HG02970 (cell line): ENCODE data around the gene MCRIP2.
A peak's percentile ranks its signal among the peaks of the same experiment; 100 is the strongest.

ENCODE experiments used
- ATAC-seq: cut with Tn5 transposase; IDR thresholded peaks from one replicate; pipeline ENCODE4 v1.9.1; 2021; ENCODE audit warnings: mild to moderate bottlenecking, moderate library complexity, moderate number of reproducible peaks; ENCODE audit not compliant: unreplicated experiment, low FRiP score

The MCRIP2 gene

DNA sequence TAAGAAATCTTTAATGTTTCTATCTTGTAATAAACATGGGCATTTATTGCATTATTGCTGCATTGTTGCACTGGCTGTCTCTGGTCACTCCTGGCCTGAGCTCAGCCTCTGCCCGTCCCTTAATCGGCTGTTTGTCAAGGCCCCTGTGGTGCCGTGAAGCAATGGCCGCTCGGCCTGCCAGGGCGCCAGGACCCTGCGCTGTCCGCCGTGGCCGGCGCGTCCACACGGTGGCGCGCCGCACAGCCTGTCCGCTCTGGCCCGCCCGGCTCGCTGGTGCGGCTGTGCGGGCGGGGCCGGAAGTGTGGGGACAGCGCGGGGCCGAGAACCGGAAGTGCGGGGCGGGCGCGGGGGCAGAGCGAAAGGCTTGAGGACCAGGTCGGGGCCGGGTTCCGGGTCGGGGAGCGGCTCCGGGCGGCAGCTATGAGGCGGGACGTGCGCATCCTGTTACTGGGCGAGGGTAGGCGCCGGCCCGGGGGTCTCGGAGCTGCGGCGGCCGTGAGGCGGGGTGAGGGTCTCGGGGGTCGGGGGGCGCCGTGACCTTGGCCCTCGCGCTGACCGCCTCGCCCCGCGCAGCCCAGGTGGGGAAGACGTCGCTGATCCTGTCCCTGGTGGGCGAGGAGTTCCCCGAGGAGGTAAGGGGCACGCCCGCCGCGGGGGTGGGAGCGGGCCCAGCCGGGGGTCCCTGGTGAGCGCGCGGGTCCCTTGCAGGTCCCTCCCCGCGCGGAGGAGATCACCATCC is 26.3 kb downstream of the MCRIP2 start, which contains the start of gene RHOT2:
TSS of gene RHOT2 (plus strand) at position 353 of the 739 bp plus-strand sequence. CDS start at position 421, 68 bp downstream.
- peak; percentile 87 for ATAC-seq

DNA sequence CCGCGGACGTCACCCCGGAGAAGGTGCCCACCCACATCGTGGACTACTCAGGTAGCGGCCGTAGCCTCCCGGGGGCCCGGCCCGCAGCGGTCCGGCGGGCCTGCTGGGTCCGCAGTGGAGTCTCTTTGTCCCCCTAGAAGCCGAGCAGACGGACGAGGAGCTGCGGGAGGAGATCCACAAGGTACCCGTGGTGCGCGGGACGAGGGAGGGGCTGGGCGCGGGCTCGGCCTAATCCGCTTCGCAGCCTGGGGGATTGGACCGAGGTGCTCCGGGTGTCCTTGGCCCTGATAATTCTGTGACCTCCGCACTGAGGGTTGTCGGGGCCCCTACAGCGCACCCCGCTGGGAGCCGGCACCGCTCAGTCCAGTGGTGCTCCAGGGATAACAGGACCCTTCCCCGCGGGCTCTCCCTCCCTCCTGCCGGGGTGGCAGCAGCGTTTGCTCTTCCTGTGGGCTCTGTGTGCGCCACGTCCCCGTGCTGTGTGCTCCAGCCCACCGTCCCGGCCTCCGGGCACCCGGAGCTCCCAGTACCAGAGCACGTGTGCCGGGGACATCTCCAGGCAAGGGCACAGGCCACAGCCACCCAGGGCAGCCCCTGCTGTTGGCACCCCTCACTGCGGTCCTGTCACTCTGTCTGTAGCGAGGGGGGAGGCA is 27.0 kb downstream of the MCRIP2 start:
- no peak for ATAC-seq

DNA sequence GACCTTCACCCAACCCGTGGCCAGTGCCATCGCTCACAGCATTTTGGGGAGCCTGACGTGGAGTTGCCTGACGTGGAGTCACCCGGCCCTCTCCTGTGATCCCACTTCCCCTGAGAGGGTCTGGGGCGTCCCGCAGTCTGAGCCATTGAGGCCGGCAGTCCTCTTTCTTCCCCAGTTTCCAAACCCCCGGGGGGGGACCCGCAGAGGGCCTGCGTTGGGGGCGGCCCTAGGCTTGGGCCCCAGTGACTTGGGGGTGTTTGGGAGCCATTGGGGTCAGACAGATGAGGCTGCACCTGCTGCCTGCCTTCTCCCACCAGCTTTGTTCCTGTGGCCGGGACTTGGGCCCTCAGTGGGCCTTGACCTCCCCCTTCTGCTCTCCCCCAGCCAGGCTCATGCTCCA is 28.0 kb downstream of the MCRIP2 start:
- ATAC-seq = no peak

DNA sequence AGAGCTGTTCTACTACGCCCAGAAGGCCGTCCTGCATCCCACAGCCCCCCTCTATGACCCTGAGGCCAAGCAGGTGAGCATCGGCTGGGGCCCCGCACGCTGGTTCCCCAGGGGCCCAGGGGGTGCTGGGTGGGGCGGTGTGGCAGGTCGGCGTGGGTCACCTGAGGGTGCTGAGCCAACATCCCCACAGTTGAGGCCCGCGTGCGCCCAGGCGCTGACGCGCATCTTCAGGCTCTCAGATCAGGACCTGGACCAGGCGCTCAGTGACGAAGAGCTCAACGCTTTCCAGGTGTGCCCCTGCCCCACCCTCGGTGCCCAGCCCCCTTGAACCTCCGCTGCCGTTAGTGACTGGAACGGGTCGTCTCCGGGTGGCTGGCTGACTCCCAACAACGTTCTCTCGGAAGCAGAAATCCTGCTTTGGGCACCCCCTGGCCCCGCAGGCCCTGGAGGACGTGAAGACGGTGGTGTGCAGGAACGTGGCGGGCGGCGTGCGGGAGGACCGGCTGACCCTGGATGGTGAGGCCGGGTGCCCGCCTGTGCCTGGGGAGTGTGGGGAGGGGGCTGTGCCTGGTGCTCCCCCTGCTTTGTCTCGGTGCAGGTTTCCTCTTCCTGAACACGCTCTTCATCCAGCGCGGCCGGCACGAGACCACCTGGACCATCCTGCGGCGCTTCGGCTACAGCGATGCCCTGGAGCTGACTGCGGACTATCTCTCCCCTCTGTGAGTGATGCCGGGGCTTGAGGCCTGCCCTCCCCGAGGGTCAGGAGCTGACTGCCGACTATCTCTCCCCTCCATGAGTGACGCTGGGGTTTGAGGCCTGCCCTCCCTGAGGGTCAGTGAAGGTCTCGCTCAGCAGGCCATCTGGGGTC is 29.1 kb downstream of the MCRIP2 start:
- no peak for ATAC-seq

DNA sequence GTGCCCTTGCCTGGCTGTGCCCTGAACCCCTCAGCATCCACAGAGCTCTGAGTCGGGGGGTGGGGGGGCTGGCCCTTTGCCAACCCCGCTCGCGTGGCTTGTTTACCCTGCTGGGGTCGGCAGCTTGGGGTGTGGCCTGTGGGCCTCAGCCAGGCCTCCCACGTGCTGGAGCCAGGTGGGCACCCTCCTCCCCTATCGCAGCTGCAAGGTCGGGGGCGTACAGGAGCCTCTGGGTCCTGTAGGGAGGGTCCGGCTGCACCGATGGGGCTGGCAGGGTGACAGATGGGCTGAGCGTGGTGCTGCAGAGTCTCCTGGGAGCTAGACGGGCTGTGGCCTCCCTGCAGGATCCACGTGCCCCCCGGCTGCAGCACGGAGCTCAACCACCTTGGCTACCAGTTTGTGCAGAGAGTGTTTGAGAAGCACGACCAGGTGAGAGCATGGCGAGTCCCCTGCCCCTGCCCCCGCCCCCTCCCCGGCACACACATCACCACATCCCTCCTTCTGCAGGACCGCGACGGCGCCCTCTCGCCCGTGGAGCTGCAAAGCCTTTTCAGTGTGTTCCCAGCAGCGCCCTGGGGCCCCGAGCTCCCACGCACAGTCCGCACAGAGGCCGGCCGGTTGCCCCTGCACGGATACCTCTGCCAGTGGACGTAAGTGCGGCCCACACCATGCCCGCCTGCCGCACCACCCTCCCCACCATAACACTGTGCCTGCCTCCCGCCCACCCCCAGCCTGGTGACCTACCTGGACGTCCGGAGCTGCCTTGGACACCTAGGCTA is 29.9 kb downstream of the MCRIP2 start:
- ATAC-seq = no peak

DNA sequence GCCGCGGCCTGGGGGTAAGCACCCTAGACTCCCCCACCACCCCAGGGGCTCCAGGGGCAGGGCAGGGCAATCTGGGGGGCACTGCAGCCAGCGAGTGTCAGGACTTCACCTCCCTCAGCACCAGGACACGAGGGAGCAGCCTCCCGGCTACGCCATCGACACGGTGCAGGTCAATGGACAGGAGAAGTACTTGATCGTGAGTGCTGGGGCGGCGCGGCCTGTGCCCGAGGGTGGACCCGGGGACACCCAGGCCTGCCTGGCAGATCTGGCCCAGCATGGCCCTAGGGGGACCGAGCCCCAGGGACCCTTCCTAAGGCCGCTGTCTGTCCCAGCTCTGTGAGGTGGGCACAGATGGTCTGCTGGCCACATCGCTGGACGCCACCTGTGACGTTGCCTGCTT is 30.7 kb downstream of the MCRIP2 start:
- ATAC-seq = no peak

DNA sequence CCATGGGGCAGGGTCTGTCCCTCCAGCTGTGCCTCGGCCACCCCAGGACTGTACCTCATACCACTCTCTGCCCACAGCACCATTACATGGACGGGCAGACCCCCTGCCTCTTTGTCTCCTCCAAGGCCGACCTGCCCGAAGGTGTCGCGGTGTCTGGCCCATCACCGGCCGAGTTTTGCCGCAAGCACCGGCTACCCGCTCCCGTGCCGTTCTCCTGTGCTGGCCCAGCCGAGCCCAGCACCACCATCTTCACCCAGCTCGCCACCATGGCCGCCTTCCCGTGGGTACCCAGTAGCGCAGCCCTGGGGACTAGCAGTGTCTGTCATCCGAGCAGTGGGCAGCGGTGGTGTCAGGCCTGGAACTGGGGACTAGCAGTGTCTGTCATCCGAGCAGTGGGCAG is 31.2 kb downstream of the MCRIP2 start:
- no peak for ATAC-seq

DNA sequence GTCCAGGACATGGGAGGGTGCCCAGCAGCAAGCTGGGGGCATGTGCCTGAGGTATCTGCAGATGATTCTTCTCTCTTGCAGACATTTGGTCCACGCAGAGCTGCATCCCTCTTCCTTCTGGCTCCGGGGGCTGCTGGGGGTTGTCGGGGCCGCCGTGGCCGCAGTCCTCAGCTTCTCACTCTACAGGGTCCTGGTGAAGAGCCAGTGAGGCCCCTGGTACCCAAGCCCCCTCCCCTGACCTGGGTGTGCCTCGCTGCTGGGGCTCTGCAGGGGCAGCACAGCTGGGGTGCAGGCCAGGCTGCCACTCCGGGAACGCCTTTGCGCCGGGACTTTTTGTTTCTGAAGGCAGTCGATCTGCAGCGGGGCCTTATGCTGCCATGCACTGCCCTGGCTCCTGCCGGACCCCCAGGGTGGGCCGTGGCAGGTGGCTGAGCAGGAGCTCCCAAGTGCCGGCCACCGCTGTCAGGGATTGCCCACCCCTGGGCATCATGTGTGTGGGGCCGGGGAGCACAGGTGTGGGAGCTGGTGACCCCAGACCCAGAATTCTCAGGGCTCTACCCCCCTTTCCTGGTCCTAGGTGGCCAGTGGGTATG is 31.9 kb downstream of the MCRIP2 start:
- no peak for ATAC-seq

DNA sequence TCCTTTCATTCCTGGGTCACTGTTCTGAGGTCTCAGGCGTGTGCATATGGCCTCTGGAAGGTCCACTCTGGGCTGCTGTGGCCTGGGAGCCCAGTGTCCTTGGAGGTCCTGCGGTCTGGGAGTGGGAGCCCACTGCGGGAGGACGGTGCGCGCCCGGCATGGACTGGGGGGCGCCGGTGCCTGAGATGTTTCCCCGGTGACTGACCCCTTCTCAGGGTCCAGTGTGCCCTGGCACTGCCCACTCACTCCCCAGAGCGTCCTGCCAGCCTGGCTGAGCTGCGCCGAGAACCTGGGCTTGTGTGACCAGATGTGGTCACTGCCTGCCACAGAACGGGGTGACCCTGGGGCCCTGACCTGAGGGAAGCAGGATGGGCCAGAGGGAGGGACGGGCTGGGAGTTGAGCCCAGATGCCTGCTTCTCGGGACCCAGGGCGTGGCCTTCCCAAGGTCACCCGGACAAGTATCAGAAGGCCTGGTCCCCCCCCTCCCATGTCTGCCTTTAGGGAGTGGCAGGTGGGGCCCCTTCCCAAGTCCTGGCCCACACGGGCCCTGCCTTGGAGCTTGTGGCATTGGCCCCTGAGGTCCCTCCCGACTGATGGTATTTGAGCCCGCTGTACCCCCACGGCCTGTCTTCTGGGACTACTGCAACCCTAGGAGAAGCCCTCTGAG is 32.7 kb downstream of the MCRIP2 start:
- ATAC-seq = no peak

DNA sequence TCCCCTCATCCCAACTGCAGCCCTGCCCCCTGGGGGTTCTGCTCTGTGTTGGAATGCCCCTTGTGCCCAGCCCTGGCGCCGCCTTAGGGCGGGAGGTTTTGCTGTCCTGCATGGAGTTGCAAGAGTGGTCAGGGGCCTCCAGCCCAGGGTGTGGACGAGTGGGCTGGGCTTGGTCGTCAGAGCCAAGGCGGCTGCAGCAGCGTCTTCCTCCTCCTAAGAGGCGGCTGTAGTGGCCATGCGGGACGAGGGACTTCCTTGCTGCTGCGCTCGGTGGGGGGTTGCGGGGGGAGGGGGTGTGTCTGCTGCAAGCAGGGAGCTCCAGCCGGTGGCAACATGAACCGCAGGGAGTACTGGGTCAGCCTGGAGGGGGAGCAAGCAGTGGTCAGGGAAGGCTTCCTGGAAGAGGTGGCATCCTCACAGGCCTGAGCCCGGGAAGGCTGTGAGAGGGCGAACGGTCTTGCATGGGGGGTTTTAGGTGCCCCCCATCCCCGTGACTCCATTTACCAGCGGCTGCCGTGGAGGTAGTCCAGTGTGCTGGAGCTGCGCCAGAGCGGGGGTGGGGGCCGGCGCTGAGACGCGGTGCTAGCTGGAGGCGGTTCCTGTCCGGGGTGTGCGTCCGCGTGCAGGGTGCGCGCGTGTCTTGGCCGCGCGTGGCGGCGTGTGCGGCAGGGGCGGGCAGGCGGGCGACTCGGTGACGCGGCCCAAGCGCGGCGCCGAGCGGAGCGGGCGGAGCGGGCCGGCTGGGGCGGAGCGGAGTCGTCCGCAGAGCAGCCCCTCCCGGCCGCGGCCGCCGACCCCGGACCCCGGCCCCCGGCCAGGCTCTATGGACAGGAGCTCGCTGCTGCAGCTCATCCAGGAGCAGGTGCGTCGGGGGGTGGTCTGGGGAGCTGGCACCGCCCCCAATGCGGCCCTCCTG is 33.6 kb downstream of the MCRIP2 start, which contains the start of gene RHBDL1:
TSS of gene RHBDL1 (plus strand) at position 704 of the 916 bp plus-strand sequence. CDS start at position 824, 120 bp downstream.
- no peak for ATAC-seq

DNA sequence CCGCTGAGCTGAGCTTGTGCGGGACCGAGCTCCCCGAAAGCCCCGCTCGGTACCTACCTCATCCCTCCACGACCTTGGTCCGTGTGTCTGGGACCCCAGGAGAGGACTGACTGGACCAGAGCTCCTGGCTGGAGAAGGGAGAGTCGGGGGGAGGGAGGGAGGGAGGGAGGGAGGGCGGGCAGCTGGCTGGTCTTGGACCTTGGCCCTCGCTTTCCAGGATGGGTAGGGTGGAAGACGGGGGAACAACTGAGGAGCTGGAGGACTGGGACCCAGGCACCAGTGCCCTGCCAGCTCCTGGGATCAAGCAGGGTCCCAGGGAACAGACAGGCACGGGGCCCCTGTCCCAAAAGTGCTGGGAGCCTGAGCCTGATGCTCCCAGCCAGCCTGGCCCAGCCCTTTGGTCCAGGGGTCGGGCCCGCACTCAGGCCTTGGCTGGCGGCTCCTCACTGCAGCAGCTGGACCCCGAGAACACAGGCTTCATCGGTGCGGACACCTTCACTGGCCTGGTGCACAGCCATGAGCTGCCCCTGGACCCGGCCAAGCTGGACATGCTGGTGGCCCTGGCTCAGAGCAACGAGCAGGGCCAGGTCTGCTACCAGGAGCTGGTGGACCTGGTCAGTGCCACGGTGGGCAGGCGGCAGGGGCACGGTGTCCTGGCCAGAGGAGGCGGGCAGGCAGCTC is 34.4 kb downstream of the MCRIP2 start:
- ATAC-seq = no peak

DNA sequence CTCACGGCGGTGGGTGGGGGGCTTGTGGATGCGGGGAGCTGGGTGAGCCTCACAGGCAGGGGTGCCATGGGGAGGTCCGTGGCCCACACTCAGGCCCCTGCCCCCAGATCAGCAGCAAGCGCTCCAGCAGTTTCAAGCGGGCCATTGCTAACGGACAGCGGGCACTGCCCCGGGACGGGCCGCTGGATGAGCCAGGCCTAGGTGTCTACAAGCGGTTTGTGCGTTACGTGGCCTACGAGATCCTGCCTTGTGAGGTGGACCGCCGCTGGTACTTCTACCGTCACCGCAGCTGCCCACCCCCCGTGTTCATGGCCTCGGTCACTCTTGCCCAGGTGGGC is 34.9 kb downstream of the MCRIP2 start:
- no peak for ATAC-seq

DNA sequence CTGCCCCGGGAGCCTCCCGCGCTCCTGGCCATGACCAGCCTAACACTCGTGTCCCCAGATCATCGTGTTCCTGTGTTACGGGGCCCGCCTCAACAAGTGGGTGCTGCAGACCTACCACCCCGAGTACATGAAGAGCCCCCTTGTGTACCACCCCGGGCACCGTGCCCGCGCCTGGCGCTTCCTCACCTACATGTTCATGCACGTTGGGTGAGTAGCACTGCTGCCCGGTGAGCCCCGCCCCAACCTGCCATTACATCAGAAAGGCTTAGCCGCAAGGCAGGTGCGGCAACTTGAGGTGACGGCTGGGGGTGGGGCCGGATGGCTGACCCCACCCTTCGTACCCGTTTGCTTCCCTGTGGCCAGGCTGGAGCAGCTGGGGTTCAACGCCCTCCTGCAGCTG is 35.3 kb downstream of the MCRIP2 start:
- no peak for ATAC-seq

DNA sequence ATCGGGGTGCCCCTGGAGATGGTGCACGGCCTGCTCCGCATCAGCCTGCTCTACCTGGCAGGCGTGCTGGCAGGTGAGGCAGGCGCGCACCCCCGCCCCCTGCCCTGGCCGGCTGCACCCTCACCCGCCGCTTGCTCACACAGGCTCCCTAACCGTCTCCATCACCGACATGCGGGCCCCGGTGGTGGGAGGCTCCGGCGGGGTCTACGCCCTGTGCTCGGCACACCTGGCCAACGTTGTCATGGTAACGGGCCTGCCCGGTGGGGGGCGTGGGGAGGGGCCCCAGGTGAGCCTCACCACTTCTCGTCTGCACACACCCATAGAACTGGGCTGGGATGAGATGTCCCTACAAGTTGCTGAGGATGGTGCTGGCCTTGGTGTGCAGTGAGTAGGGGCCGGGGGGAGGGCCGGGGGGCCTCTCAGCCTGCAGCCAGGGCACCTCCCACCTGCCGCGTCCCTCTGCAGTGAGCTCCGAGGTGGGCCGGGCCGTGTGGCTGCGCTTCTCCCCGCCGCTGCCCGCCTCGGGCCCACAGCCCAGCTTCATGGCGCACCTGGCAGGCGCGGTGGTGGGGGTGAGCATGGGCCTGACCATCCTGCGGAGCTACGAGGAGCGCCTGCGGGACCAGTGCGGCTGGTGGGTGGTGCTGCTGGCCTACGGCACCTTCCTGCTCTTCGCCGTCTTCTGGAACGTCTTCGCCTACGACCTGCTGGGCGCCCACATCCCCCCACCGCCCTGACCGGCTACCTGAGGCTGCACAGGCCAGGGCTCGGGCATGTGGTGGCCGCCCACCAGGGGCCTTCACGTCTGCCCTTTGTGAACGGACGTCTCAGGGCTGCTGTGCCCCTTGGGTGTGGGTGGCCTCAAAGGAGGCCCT is 35.9 kb downstream of the MCRIP2 start:
- ATAC-seq = no peak

DNA sequence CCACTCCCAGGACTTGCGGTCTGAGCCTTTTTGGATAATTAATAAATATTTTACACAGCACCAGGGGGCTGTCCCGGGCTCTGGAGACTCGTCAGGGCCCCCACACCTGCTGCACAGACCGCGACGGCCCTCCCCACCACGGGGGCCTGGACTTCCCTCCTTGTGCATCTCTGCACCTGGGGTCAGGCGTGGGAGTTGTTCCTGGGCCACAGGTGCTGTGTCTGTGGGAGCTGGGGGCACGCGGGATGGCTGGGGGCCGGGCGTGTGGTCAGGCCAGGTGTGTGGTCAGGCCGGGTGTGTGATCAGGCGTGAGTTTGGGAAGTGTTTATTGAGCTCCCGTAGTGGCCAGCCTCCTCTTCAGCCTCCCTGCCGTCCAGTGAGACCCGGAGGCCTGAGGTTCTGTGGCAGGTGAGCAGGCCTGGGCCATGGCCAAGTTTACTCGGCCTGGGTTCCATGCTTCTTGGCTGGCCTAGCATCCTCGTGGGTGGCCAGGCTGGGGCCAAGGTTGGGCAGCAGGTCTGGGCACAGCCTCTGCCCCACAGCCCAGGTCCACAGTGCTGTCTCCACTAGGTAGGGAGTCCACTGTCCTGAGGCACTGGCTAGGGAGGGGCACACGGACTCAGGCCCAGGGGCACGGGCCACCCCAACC is 36.7 kb downstream of the MCRIP2 start:
- ATAC-seq = no peak
